HG02759 (cell line): Measurements from ENCODE around the gene TTC39C.

ENCODE experiments used
- ATAC-seq: cut with Tn5 transposase; IDR thresholded peaks from one replicate; pipeline ENCODE4 v1.9.1; 2021; ENCODE audit warnings: mild to moderate bottlenecking, moderate library complexity; ENCODE audit not compliant: unreplicated experiment

Gene TTC39C

GRCh38 chr18:24075767-24076597, 61.4 kb downstream of the TTC39C start:
- no peak for ATAC-seq

- no peak for ATAC-seq
These were observed 62.4 kb downstream of the TTC39C start for GRCh38 chr18:24076950-24077349.

GRCh38 chr18:24078391-24078790, 63.8 kb downstream of the TTC39C start:
- no peak for ATAC-seq

- no peak for ATAC-seq
These were observed 66.3 kb downstream of the TTC39C start for GRCh38 chr18:24080861-24081260.

- no peak for ATAC-seq
These were observed 69.0 kb downstream of the TTC39C start for GRCh38 chr18:24083550-24083949.

- ATAC-seq = no peak
These were observed 71.5 kb downstream of the TTC39C start for GRCh38 chr18:24086082-24086481.

GRCh38 chr18:24089076-24089475, 74.5 kb downstream of the TTC39C start:
- ATAC-seq = no peak

GRCh38 chr18:24089515-24090337, 75.2 kb downstream of the TTC39C start:
- no peak for ATAC-seq

- ATAC-seq = no peak
These were observed 76.3 kb downstream of the TTC39C start for GRCh38 chr18:24090876-24091275.

- ATAC-seq = no peak
These were observed 80.0 kb downstream of the TTC39C start for GRCh38 chr18:24094561-24094960.

- ATAC-seq = no peak
These were observed 81.4 kb downstream of the TTC39C start for GRCh38 chr18:24095976-24096375.

GRCh38 chr18:24103320-24104021, 88.9 kb downstream of the TTC39C start:
- no peak for ATAC-seq

GRCh38 chr18:24104486-24104885, 89.9 kb downstream of the TTC39C start:
- no peak for ATAC-seq

- no peak for ATAC-seq
These were observed 94.1 kb downstream of the TTC39C start for GRCh38 chr18:24108641-24109040.

GRCh38 chr18:24111936-24112335, 97.4 kb downstream of the TTC39C start:
- no peak for ATAC-seq

GRCh38 chr18:24112464-24112863, 97.9 kb downstream of the TTC39C start:
- ATAC-seq = no peak

GRCh38 chr18:24112874-24113615, 98.5 kb downstream of the TTC39C start:
- ATAC-seq = no peak

GRCh38 chr18:24114924-24115549, 100.5 kb downstream of the TTC39C start:
- no peak for ATAC-seq

- no peak for ATAC-seq
These were observed 101.1 kb downstream of the TTC39C start for GRCh38 chr18:24115628-24116027.
